B cell (primary cell): ENCODE results near the gene SPCS2. TPM values are rescaled to one million over a fixed set of nuclear protein-coding genes. Genes with fewer than 3 reads are reported as not detected.

Experiments used
- ATAC-seq: fragments of 200-7000 bp; cut with Tn5 transposase; one replicate; pipeline ENCODE4 v1.10.0; 2021; ENCODE audit warnings: low read depth, mild to moderate bottlenecking, moderate number of reproducible peaks, moderate library complexity
- CTCF ChIA-PET: fragments of 350-600 bp; sonication (Branson Sonifier 250); formaldehyde crosslinking; loops from one replicate; lab custom pipeline; 2021; ENCODE audit warnings: antibody characterized with exemption, inconsistent platforms; lab: Charles Lee
- POLR2A ChIA-PET: fragments of 350-600 bp; sonication (Branson Sonifier 250); formaldehyde crosslinking; loops from one replicate; lab custom pipeline; 2021; ENCODE audit warnings: antibody characterized with exemption; lab: Charles Lee
- DNase-seq: peaks from one replicate; pipeline ENCODE4 v3.0.0; 2013
- H2AFZ ChIP-seq: 2 replicates; pipeline ENCODE4 v1.6.1; 2012; ENCODE audit warnings: mild to moderate bottlenecking, low read depth, low read length; ENCODE audit not compliant: insufficient read depth, poor library complexity, severe bottlenecking
- H3K27ac ChIP-seq, 2 donors: 1 replicate in 1 of 2; 2 replicates in 1 of 2; pipeline ENCODE4 v1.5.1; 2012 to 2013; ENCODE audit warnings: low read length in 2 of 2, mild to moderate bottlenecking in 2 of 2, moderate library complexity in 1 of 2
- H3K27me3 ChIP-seq, 4 experiments: fragments of 200-600 bp in 1 of 4; sonication (generic) in 1 of 4; replicated peaks in 1 of 4; 1 replicate in 2 of 4; 2 replicates in 2 of 4; pipeline versions ENCODE4 v1.6.1 to v1.7.0; 2013 to 2016; ENCODE audit warnings: low read length in 3 of 4, mild to moderate bottlenecking in 2 of 4, mixed read lengths in 1 of 4, moderate library complexity in 1 of 4; ENCODE audit not compliant: insufficient read depth in 4 of 4, control insufficient read depth in 3 of 4; ENCODE audit errors: control extremely low read depth in 1 of 4
- H3K36me3 ChIP-seq, 2 experiments: replicated peaks in 1 of 2; 1 replicate in 1 of 2; 2 replicates in 1 of 2; pipeline versions ENCODE4 v1.6.1 to v1.7.1; 2013; ENCODE audit warnings: low read length in 1 of 2; ENCODE audit not compliant: insufficient read depth in 2 of 2, control insufficient read depth in 1 of 2; ENCODE audit errors: control extremely low read depth in 1 of 2, extremely low read depth in 1 of 2
- H3K4me1 ChIP-seq, 2 donors: fragments of 200-600 bp in 1 of 2; sonication (generic) in 1 of 2; 1 replicate in 1 of 2; 2 replicates in 1 of 2; pipeline versions ENCODE4 v1.5.1 to v1.6.1; 2013 to 2017; ENCODE audit warnings: low read length in 2 of 2; ENCODE audit not compliant: control insufficient read depth in 2 of 2, insufficient read depth in 2 of 2
- H3K4me2 ChIP-seq: replicated peaks from 2 replicates; pipeline ENCODE3; 2012; ENCODE audit warnings: mild to moderate bottlenecking, low read depth, low read length; ENCODE audit not compliant: poor library complexity, severe bottlenecking
- H3K4me3 ChIP-seq, 5 experiments: fragments of 200-600 bp in 1 of 5; sonication (generic) in 1 of 5; 1 replicate in 3 of 5; 2 replicates in 2 of 5; pipeline versions ENCODE4 v1.5.1 to v1.7.0; 2011 to 2016; ENCODE audit warnings: low read length in 4 of 5, mild to moderate bottlenecking in 4 of 5, low read depth in 2 of 5, control low read depth in 1 of 5, moderate library complexity in 1 of 5; ENCODE audit not compliant: insufficient read depth in 1 of 5; ENCODE audit errors: control extremely low read depth in 1 of 5, extremely low read depth in 1 of 5
- H3K79me2 ChIP-seq: fragments of 200-600 bp; sonication (generic); one replicate; pipeline ENCODE4 v1.6.0; 2016; ENCODE audit warnings: low read length; ENCODE audit not compliant: control insufficient read depth, insufficient read depth
- H3K9ac ChIP-seq: fragments of 200-600 bp; sonication (generic); 2 replicates; pipeline ENCODE4 v1.6.1; 2017; ENCODE audit warnings: mild to moderate bottlenecking, low read length, moderate library complexity
- H3K9me3 ChIP-seq, 3 donors: one replicate each; pipeline versions ENCODE4 v1.6.1 to v1.7.1; 2013; ENCODE audit warnings: low read length in 2 of 3; ENCODE audit not compliant: control insufficient read depth in 2 of 3, insufficient read depth in 1 of 3; ENCODE audit errors: control extremely low read depth in 1 of 3
- H4K20me1 ChIP-seq: 2 replicates; pipeline ENCODE4 v1.6.0; 2012; ENCODE audit warnings: mild to moderate bottlenecking, low read length; ENCODE audit not compliant: insufficient read depth, control insufficient read depth, poor library complexity, severe bottlenecking
- H3K27ac Mint-ChIP-seq: one replicate; pipeline ENCODE4 v1.8.0; 2021; ENCODE audit warnings: mixed read lengths
- H3K27me3 Mint-ChIP-seq: one replicate; pipeline ENCODE4 v1.8.0; 2021; ENCODE audit warnings: mixed read lengths
- H3K4me1 Mint-ChIP-seq: one replicate; pipeline ENCODE4 v1.8.0; 2021; ENCODE audit warnings: mixed read lengths
- H3K4me3 Mint-ChIP-seq: one replicate; pipeline ENCODE4 v1.8.0; 2021; ENCODE audit warnings: mixed read lengths
- H3K9me3 Mint-ChIP-seq: one replicate; pipeline ENCODE4 v1.8.0; 2022; ENCODE audit warnings: mixed read lengths; ENCODE audit not compliant: insufficient read depth
- CTCF ChIP-seq: fragments of 200-600 bp; IDR thresholded peaks from one replicate; pipeline ENCODE4 v1.8.0; 2022; ENCODE audit warnings: antibody characterized with exemption, mild to moderate bottlenecking
- EZH2 ChIP-seq: IDR thresholded peaks from 2 replicates; pipeline ENCODE4 v1.6.1; 2012; ENCODE audit warnings: borderline replicate concordance, low read depth, mild to moderate bottlenecking, moderate library complexity, low read length; ENCODE audit not compliant: insufficient read depth, poor library complexity, severe bottlenecking
- WGBS: methylation state at CpG from one replicate; pipeline ENCODE4 v1.1.5; 2013; ENCODE audit warnings: missing lambda C conversion rate; ENCODE audit not compliant: insufficient coverage; 5-methylcytosine and 5-hydroxymethylcytosine counted together
- intact Hi-C: fragments of 100-400 bp; cut with micrococcal nuclease; formaldehyde crosslinking; loops from one replicate; pipeline ENCODE4 v1.10.0; 2022
- polyA plus RNA-seq: library from polyadenylated mRNA; depleted of rRNA; stranded (reverse); fragments of >200 nt; gene quantifications from 2 replicates; pipeline ENCODE4 v1.2.3, GENCODE V29; 2012
- total RNA-seq, 2 donors: library from RNA; stranded (reverse); fragments of 120-200 nt in 1 of 2; gene quantifications; 1 replicate in 1 of 2; 2 replicates in 1 of 2; pipeline versions ENCODE4 v1.2.3 to v1.2.4, GENCODE V29; 2013 to 2022

The SPCS2 gene
- total and polyA plus RNA-seq, 2 donors (not counting 1 experiment from before 2014, with no cell fraction given): 17.8 to 98.5 TPM

- 71% methylated on average over 1 of the region's 5 CpGs for WGBS
- H3K4me3 Mint-ChIP-seq: no peak overlapping the region
- TF ChIP-seq EZH2 (no peak), CTCF (no peak)
- no peaks in the 10 kb centered on the region for H3K27me3 Mint-ChIP-seq
- Histone ChIP-seq H3K9me3 (no peaks in the 10 kb centered on the region), H3K27ac (no peak overlapping the region), H4K20me1 (no peaks in the 10 kb centered on the region), H3K4me3 (no peak overlapping the region), H3K4me2 (no peak overlapping the region), H3K9ac (no peak overlapping the region), H3K79me2 (peaks cover 12% of the 10 kb centered on the region), H3K36me3 (peaks cover 13 to 18% of the 10 kb centered on the region in 2 experiments), H3K27me3 (no peaks in the 10 kb centered on the region), H3K4me1 (no peaks in the 10 kb centered on the region), H2AFZ (no peak overlapping the region)
- intact Hi-C loops: no loop called here
- ChIA-PET POLR2A (interaction anchor here (0.7 kb wide), 1 partner anchor 98 kb away, joined by 3 read pairs; no protein-coding TSS in a partner anchor), CTCF (interaction anchor here (0.5 to 3.3 kb wide), 3 partner anchors 12 to 95 kb away, joined by 3 to 13 read pairs (median 4); no protein-coding TSS in a partner anchor)
- H3K27ac Mint-ChIP-seq: no peak overlapping the region
- DNase-seq: no peak
- no peak for ATAC-seq
- H3K4me1 Mint-ChIP-seq: peaks cover 3% of the 10 kb centered on the region
- no peaks in the 10 kb centered on the region for H3K9me3 Mint-ChIP-seq
These were observed 11.2 kb upstream of the SPCS2 start for GRCh38 chr11:74937696-74938475.

GRCh38 chr11:74941492-74941891 lies 7.6 kb upstream of the SPCS2 start:
- no peak overlapping the region for H3K9ac ChIP-seq
- TF ChIP-seq CTCF: no peak
- TF ChIP-seq EZH2: no peak
- no peak overlapping the region for H3K27ac ChIP-seq
- H3K27me3 Mint-ChIP-seq: no peaks in the 10 kb centered on the region
- no peaks in the 10 kb centered on the region for H3K9me3 Mint-ChIP-seq
- ATAC-seq (no peak), DNase-seq (no peak)
- H3K36me3 ChIP-seq: peaks cover 10 to 11% of the 10 kb centered on the region in 2 experiments
- H3K4me3 ChIP-seq: no peak overlapping the region
- H3K27me3 ChIP-seq: no peaks in the 10 kb centered on the region
- H3K4me1 Mint-ChIP-seq: peaks cover 16% of the 10 kb centered on the region
- H3K4me2 ChIP-seq: no peak overlapping the region
- H3K4me3 Mint-ChIP-seq: no peak overlapping the region
- ChIA-PET POLR2A (no interaction called here), CTCF (no interaction called here)
- no peaks in the 10 kb centered on the region for H3K9me3 ChIP-seq
- H4K20me1 ChIP-seq: no peaks in the 10 kb centered on the region
- no peak overlapping the region for H2AFZ ChIP-seq
- intact Hi-C loops: no loop called here
- H3K27ac Mint-ChIP-seq: no peak overlapping the region
- H3K4me1 ChIP-seq: no peaks in the 10 kb centered on the region
- peaks cover 20% of the 10 kb centered on the region for H3K79me2 ChIP-seq
